Renal cortex interstitium (tissue), 11 donors: ENCODE measurements around the gene RBM23. TPM values are rescaled to one million over a fixed set of nuclear protein-coding genes. Genes with fewer than 3 reads are reported as not detected.
"Not testable (repeated sequence)": the region's sequence is repeated elsewhere in the genome, so short reads cannot be mapped to it uniquely, and the experiment has no call there.

Experiments used
- DNase-seq, 11 donors: peaks; one replicate each; pipeline ENCODE4 v3.0.0-alpha.2; 2013; ENCODE audit warnings: low read depth in 9 of 11, low spot score in 4 of 11; ENCODE audit errors: extremely low read depth in 1 of 11
- polyA plus RNA-seq, 3 donors: library from polyadenylated mRNA; unstranded; fragments of 120-200 nt; gene quantifications; one replicate each; pipeline ENCODE4 v1.2.1, GENCODE V29; 2013; ENCODE audit not compliant: insufficient read length in 3 of 3

RBM23 gene
- polyA plus RNA-seq, 3 donors = 111 to 140 (median 120) TPM

- DNase-seq = no peak
These were observed 9.5 kb upstream of the RBM23 start for GRCh38 chr14:22928237-22929103.

- DNase-seq = no peak
These were observed 7.4 kb upstream of the RBM23 start for GRCh38 chr14:22926316-22926715.

- no peak for DNase-seq
These were observed 6.6 kb upstream of the RBM23 start for GRCh38 chr14:22925513-22925912.

- DNase-seq = no peak
These were observed 4.8 kb upstream of the RBM23 start for GRCh38 chr14:22923746-22924145.

- no peak for DNase-seq
These were observed 3.3 kb upstream of the RBM23 start for GRCh38 chr14:22922294-22922693.

- no peak for DNase-seq
These were observed 1.7 kb upstream of the RBM23 start for GRCh38 chr14:22920697-22921096.

- no peak for DNase-seq
These were observed 612 bp upstream of the RBM23 start for GRCh38 chr14:22919601-22919921.

GRCh38 chr14:22915886-22916521 is 2.9 kb downstream of the RBM23 start:
- DNase-seq = no peak

GRCh38 chr14:22914836-22915235 is 4.1 kb downstream of the RBM23 start:
- not testable (repeated sequence) for DNase-seq

- no peak for DNase-seq
These were observed 8.0 kb downstream of the RBM23 start for GRCh38 chr14:22910916-22911315.

- no peak for DNase-seq
These were observed 10.3 kb downstream of the RBM23 start for GRCh38 chr14:22908601-22909000.

- DNase-seq = no peak
These were observed 11.5 kb downstream of the RBM23 start for GRCh38 chr14:22907429-22907828.

GRCh38 chr14:22906073-22906472 is 12.9 kb downstream of the RBM23 start:
- no peak for DNase-seq

GRCh38 chr14:22905627-22906026 is 13.3 kb downstream of the RBM23 start:
- no peak for DNase-seq

- no peak for DNase-seq
These were observed 15.2 kb downstream of the RBM23 start for GRCh38 chr14:22903742-22904087.

GRCh38 chr14:22901799-22902198 is 17.1 kb downstream of the RBM23 start:
- DNase-seq = no peak

- DNase-seq = peak in 4 of 11 donors; percentile 29 to 61 (median 44)
These were observed 18.7 kb downstream of the RBM23 start for GRCh38 chr14:22900081-22900799.

- DNase-seq = no peak
These were observed 20.5 kb downstream of the RBM23 start for GRCh38 chr14:22898302-22899090.

GRCh38 chr14:22897357-22897756 is 21.6 kb downstream of the RBM23 start:
- DNase-seq = no peak
